Measurements from ENCODE around the gene GSTO1.

The GSTO1 gene

DNA sequence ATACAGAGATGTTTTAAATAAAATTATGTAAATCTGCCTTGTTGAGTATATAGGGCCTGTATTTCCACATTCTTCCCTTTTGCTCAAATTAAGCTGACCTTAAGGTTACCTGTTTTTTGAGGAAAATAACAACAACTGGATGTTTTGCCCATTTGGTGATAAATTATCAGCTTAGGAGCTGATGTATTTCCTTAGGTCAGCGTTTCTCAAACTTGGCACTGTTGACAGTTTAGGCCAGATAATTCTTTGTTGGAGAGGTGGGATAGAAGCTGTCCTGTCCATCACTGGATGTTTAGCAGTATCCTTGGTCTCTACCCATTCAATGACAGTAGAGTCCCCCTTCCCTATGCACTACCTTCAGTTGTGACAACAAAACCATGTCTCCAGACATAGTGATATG lies 21.5 kb downstream of the GSTO1 start:
- no peak for DNase-seq (ENCODE audit: low read depth)

- DNase-seq (ENCODE audit: low read depth), result no peak
Measured at GRCh38 chr10:104277785-104278184, 23.1 kb downstream of the GSTO1 start.

GRCh38 chr10:104279550-104280259 lies 25.0 kb downstream of the GSTO1 start:
- DNase-seq (ENCODE audit: low read depth), result no peak

DNA sequence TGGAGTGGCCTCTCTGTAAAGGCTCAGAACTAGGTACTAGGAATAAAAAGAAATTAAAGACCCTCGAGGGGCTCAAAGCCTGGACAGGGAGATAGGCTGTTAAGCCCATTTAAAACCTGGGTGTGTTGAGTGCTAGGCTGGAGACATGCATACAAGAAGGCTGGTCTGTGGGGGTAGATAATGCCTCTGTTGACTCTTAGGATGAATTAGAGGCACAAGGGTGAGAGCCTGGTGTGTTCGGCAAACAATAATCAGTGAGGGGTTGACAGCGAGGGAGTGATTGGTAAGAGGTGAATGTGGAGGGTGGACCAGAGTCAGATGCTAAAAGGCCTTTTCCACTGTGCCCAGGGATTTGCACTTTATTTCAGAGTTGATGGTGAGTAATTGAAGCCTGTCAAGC lies 27.0 kb downstream of the GSTO1 start:
- DNase-seq (ENCODE audit: low read depth), result no peak

GRCh38 chr10:104284846-104285245 lies 30.2 kb downstream of the GSTO1 start:
- no peak for DNase-seq (ENCODE audit: low read depth)

DNA sequence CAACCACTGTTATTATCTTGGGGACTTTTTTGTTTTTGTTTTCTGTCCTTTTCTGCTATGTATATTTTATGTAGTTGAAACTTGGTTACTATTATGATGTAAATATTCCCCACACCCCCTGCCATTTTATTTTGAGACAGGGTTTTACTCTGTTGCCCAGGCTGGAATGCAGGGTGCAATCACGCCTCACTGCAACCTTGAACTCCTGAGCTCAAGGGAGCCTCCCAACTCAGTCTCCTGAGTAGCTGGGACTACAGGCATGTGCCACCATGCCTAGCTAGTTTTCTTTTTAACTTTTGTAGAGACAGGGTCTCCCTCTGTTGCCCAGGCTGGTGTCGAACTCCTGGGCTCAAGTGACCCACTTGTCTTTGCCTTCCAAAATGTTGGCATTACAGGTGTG lies 32.2 kb downstream of the GSTO1 start:
- DNase-seq (ENCODE audit: low read depth), result no peak

DNA sequence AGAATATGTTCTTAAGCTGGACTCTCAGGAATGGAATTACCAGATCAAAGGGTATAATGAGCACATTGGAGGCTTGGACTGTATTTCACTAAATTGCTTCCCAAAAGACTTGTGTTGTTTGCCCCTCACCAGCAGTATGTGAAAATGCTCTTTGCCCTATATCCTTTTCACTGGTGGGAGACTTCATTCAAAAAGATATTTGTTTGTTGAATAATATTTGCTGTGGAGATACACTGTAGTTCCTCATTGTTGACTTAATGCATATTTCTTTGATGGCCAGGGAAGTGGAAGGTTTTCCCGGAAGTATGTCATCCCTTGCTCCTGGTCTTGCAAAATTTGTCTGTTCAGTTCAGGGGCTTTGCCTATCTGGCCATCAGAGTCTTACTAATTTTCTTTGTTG lies 33.7 kb downstream of the GSTO1 start:
- no peak for DNase-seq (ENCODE audit: low read depth)

DNA sequence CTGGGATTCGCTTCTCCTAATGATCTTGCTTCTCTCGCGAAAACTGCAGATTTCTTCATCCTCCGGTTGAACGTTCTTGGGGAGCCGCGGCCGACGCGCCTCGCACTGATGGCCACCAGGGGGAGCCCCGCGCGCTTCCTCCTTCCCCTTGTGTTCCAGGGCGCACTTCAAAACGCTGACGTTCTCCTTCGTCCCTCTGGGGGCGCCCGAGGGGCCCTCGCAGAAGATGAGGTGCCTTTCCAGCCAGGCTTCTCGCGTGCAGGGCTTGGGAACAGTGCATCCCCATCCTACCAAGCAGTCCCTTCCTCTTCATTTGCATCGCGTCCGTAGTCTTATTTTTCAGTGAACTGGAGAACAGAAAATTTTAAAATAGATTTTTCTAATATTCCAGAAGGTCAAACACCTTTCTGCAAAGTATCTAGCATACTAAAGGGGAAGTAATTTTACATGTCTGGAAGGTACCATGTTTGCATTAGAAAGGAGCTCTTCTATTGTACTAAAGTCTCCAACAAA lies 36.8 kb downstream of the GSTO1 start:
- peak; percentile 88 for DNase-seq (ENCODE audit: low read depth)

GRCh38 chr10:104293011-104293410 lies 38.3 kb downstream of the GSTO1 start:
- peak; percentile 92 for DNase-seq (ENCODE audit: low read depth)

DNA sequence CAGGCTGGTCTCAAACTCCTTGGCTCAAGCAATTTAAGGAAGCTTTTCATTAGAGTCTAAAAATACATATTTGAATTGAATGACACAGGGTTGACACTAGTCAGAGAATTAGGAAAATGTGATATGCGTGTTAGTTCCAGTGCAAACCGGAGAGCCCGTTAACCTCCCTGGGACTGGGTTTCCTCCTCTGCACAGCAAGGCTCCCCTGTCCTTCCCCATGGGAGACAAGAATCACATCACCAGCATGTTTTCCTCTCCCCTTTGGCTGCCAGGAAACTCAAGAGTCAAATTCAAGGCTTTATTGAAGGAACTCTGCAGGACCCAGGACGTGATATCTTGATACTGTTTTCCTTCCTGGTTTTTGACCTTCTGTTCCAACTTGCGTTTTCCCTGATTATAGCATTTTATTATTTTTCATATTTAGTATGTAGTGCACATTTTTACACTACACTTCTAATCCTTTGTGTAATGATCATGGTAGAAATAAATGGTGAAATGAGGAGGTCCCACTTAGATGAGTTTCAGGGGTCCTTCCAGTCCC lies 39.2 kb downstream of the GSTO1 start:
- peak; percentile 4 for DNase-seq (ENCODE audit: low read depth)

DNA sequence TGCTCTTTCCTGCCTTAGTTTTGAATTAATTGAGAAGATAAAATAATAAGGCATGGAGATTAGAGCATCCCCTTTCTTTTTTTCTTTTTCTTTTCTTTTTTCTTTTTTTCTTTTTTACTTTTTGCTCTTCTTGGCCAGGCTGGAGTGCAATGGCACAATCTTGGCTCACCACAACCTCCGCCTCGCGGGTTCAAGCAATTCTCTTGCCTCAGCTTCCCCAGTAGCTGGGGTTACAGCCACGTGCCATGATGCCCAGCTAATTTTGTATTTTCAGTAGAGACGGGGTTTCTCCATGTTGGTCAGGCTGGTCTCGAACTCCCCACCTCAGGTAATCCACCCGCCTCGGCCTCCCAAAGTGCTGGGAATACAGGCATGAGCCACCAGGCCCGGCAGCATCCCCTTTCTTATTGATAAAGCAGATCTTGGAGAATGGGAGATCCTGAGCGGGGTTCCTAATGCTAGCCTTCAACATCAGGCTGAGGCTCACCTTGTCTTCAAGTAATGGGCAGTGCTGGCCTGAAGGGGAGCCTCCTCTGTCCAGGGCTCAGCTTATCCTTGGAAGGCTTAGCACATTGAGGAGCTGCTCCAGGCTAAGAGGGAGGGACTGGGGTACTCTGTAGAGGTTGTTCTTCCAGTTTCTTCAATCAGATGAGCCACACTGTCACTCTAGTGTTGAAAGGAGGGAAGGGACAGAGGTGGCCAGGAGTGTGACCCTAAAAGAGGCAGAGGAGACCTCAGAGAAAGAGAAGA lies 42.2 kb downstream of the GSTO1 start:
- no peak for DNase-seq (ENCODE audit: low read depth)

- peak; percentile 80 for DNase-seq (ENCODE audit: low read depth)
Measured at GRCh38 chr10:104297697-104298660, 43.3 kb downstream of the GSTO1 start.

- DNase-seq (ENCODE audit: low read depth), result peak; percentile 89
Measured at GRCh38 chr10:104299031-104299904, 44.6 kb downstream of the GSTO1 start.

DNA sequence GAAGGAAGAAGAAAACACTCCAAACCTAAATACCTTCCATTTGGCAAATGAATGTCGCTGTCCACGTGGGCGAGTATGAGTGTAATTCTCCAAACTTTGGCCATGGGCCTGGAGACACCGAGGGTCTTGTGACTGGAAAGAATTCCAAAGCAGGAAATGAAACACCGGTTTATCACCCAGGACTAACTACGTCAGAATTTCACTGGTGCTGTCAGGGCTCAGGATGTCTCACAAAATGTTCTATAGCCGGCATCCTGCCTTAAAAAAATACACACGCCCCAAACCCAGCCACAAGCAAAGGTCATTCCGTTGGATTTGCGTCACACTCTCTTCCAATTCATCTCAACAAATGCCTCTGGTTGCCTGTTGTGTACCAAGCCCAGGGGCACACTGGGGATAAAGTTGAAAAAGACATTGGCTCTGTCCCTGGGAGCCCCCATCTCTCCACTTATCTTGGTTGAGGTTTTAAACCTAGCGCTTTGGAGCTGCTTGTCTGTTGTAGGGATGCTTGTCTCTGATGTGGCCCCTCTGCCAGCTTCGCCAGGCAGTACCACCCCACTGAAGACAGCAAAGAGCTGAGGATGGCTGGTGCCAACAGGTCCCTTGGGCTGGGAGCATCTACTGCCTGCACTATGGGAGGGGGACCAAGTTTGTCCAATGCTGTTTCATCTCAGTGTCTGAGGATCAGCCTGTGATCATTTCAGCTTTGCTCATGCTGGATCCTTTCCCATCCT lies 45.5 kb downstream of the GSTO1 start:
- peak; percentile 99 for DNase-seq (ENCODE audit: low read depth)

DNA sequence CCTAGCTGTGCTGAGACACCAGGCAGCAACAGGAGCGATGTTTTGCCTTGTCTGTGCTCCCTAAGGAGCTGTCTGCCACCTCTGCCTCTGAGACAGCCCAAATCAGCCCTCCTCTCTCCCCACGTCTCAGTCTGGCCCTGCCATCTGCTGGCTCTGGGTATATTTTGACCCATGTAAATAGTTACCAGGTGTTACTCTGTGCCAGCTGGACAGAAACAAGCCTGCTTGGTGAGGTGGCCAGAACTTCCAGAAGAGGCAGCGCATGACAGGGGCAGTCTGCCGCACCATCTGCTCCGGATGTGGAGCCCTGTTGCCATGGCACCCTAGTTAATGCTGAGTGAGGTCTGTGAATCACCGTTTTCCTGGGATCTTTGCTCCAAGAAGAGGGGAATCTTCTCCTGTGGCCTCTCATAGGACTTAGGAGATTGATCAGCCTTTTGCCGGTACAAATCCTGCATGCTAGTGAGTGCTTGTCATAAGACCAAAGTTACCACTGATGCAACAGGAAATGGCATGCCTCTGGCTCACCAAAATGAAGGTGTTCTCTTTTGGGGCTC lies 46.1 kb downstream of the GSTO1 start:
- DNase-seq (ENCODE audit: low read depth), result peak; percentile 94

- peak; percentile 54 for DNase-seq (ENCODE audit: low read depth)
Measured at GRCh38 chr10:104301907-104302690, 47.4 kb downstream of the GSTO1 start.

DNA sequence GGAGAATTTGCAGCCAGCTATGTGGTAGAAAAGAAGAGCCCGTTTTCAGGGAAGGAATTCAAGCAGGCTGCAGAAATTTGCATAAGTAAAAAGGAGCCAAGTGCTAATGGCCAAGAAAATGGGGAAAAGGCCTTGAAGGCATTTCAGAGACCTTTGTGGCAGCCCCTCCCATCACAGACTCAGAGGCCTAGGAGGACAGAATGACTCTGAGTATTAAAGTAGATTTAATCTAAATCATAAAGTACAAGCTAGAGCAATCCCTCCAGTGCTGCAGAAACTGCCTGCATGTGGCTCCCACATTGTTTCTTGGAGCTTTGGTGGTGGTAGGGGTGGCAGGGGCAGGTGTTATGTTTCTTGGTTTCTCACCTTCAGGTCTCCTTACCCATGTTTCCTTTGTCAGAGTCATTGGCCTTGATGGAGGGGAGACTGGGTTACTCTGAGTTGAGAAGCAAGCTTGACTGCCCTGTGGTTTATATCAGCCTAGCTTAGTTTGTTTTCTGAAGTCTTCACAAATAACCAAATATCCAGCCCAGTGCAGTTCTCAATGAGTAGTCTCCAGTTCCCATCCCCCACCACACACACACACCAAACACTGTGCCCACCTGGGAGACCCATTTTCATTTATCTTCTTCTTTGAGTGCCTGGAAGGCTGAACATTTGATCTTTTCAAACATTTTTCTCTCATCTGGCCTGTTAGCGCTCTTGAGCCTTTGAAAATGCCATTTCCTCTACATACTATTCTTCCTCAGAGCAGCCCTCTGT lies 49.1 kb downstream of the GSTO1 start:
- peak; percentile 2 for DNase-seq (ENCODE audit: low read depth)

GRCh38 chr10:104304356-104304745 lies 49.7 kb downstream of the GSTO1 start:
- DNase-seq (ENCODE audit: low read depth), result peak; percentile 4

All from iris pigment epithelial cell (primary cell).